ENCODE measurements around the gene IPO9. TPM values are rescaled to one million over a fixed set of nuclear protein-coding genes. Genes with fewer than 3 reads are reported as not detected.

IPO9 gene
- polyA plus RNA-seq, 1 donor (not counting 4 experiments of a cell fraction or from before 2014, with no cell fraction given) = 38.9 TPM

GRCh38 chr1:201840490-201840889, 11.5 kb downstream of the IPO9 start:
- Histone ChIP-seq H3K9me1 (ENCODE audit: control insufficient read depth, extremely low read depth, insufficient read depth, low read length) (no peaks in the 10 kb centered on the region), H3K9ac (ENCODE audit: control insufficient read depth, extremely low read depth, insufficient read depth, low read length) (no peak overlapping the region), H3K27me3 (ENCODE audit: control insufficient read depth, extremely low read depth, insufficient read depth, low read length) (no peaks in the 10 kb centered on the region), H3K9me3 (ENCODE audit: control insufficient read depth, low read depth, low read length) (no peaks in the 10 kb centered on the region), H3K4me3 (ENCODE audit: control insufficient read depth in 2 of 3, extremely low read depth in 1 of 3, insufficient read depth in 2 of 3, low read depth in 1 of 3, low read length in 3 of 3) (no peak overlapping the region), H2AFZ (ENCODE audit: control insufficient read depth, low read length) (no peak overlapping the region), H4K20me1 (ENCODE audit: control insufficient read depth, extremely low read depth, insufficient read depth, low read length) (no peaks in the 10 kb centered on the region), H3K4me1 (ENCODE audit: control insufficient read depth, extremely low read depth, insufficient read depth, low read length) (peaks cover 6% of the 10 kb centered on the region), H3K36me3 (ENCODE audit: control insufficient read depth in 2 of 2, extremely low read depth in 1 of 2, insufficient read depth in 2 of 2, low read length in 2 of 2) (peaks cover 0 to 5% of the 10 kb centered on the region in 2 experiments), H3K4me2 (ENCODE audit: control insufficient read depth, extremely low read depth, insufficient read depth, low read depth, low read length) (no peak overlapping the region), H3K79me2 (ENCODE audit: control insufficient read depth, insufficient read depth, low read length) (peaks cover 91% of the 10 kb centered on the region), H3K27ac (ENCODE audit: control insufficient read depth, insufficient read depth, low read length) (no peak overlapping the region)
- no peak for FAIRE-seq
- TF ChIP-seq CTCF (optimal IDR thresholded peaks at IDR 0.05 in 1 of 3, IDR thresholded peaks at IDR 0.05 in 1 of 3, conservative IDR thresholded peaks at IDR 0.05 in 1 of 3; ENCODE audit: extremely low read depth in 1 of 3, insufficient read depth in 2 of 3, low read length in 3 of 3) = no peak
- dilution Hi-C loops (cut with MboI; ENCODE audit: extremely low pct_ligation_motif_present, low sequenced_read_pairs) = no loop called here
- DNase-seq (ENCODE audit: low read depth, low spot score) = no peak

GRCh38 chr1:201841265-201841912, 12.4 kb downstream of the IPO9 start:
- Histone ChIP-seq H3K9me3 (ENCODE audit: control insufficient read depth, low read depth, low read length) (no peaks in the 10 kb centered on the region), H3K27me3 (ENCODE audit: control insufficient read depth, extremely low read depth, insufficient read depth, low read length) (no peaks in the 10 kb centered on the region), H3K4me3 (ENCODE audit: control insufficient read depth in 2 of 3, extremely low read depth in 1 of 3, insufficient read depth in 2 of 3, low read depth in 1 of 3, low read length in 3 of 3) (no peak overlapping the region), H3K79me2 (ENCODE audit: control insufficient read depth, insufficient read depth, low read length) (peaks cover 94% of the 10 kb centered on the region), H3K4me2 (ENCODE audit: control insufficient read depth, extremely low read depth, insufficient read depth, low read depth, low read length) (no peak overlapping the region), H2AFZ (ENCODE audit: control insufficient read depth, low read length) (no peak overlapping the region), H3K27ac (ENCODE audit: control insufficient read depth, insufficient read depth, low read length) (no peak overlapping the region), H4K20me1 (ENCODE audit: control insufficient read depth, extremely low read depth, insufficient read depth, low read length) (no peaks in the 10 kb centered on the region), H3K36me3 (ENCODE audit: control insufficient read depth in 2 of 2, extremely low read depth in 1 of 2, insufficient read depth in 2 of 2, low read length in 2 of 2) (peaks cover 0 to 5% of the 10 kb centered on the region in 2 experiments), H3K9ac (ENCODE audit: control insufficient read depth, extremely low read depth, insufficient read depth, low read length) (no peak overlapping the region), H3K9me1 (ENCODE audit: control insufficient read depth, extremely low read depth, insufficient read depth, low read length) (no peaks in the 10 kb centered on the region), H3K4me1 (ENCODE audit: control insufficient read depth, extremely low read depth, insufficient read depth, low read length) (peaks cover 6% of the 10 kb centered on the region)
- dilution Hi-C loops (cut with MboI; ENCODE audit: extremely low pct_ligation_motif_present, low sequenced_read_pairs) = no loop called here
- no peak for TF ChIP-seq CTCF (optimal IDR thresholded peaks at IDR 0.05 in 1 of 3, IDR thresholded peaks at IDR 0.05 in 1 of 3, conservative IDR thresholded peaks at IDR 0.05 in 1 of 3; ENCODE audit: extremely low read depth in 1 of 3, insufficient read depth in 2 of 3, low read length in 3 of 3)
- no peak for TF ChIP-seq EZH2 (IDR thresholded peaks at IDR 0.05; ENCODE audit: low read length)
- no peak for DNase-seq (ENCODE audit: low read depth, low spot score)
- FAIRE-seq = no peak
